Measurements from ENCODE around the gene FTCD.

DNA sequence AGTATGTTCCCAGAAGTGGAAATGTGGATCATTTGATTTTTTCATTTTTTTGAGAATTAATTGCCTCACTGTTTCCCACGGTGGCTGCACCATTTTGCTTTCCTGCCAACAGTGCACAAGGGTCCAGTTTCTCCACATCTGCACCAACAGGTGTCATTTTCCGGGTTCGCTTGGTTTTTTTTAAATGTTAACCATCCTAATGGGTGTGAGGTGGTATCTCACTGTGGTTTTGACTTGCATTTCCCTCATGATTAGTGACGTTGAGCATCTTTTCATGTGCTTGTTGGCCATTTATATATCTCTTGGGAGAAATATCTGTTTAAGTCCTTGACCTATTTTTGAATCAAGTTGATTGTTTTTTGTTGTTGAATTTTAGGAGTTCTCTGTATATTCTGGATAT lies 54.5 kb downstream of the FTCD start:
- TF ChIP-seq TEAD1 (CRISPR knock-in tag; IDR thresholded peaks at IDR 0.05): no peak
- no peak for TF ChIP-seq E2F5 (CRISPR knock-in tag; IDR thresholded peaks at IDR 0.05)
- no peak for TF ChIP-seq FOXA3 (CRISPR knock-in tag; conservative IDR thresholded peaks at IDR 0.05 in 1 of 2, IDR thresholded peaks at IDR 0.05 in 1 of 2)
- TF ChIP-seq ZNF239 (CRISPR knock-in tag; IDR thresholded peaks at IDR 0.05): no peak
- TF ChIP-seq CHD2 (IDR thresholded peaks at IDR 0.05; ENCODE audit: low read depth, low read length): no peak
- TF ChIP-seq, protein P1, sequence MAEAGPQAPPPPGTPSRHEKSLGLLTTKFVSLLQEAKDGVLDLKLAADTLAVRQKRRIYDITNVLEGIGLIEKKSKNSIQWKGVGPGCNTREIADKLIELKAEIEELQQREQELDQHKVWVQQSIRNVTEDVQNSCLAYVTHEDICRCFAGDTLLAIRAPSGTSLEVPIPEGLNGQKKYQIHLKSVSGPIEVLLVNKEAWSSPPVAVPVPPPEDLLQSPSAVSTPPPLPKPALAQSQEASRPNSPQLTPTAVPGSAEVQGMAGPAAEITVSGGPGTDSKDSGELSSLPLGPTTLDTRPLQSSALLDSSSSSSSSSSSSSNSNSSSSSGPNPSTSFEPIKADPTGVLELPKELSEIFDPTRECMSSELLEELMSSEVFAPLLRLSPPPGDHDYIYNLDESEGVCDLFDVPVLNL (CRISPR knock-in tag; IDR thresholded peaks at IDR 0.05; ENCODE audit: low read depth): no peak
- TF ChIP-seq LARP7 (IDR thresholded peaks at IDR 0.05): no peak
- TF ChIP-seq CTCF (IDR thresholded peaks at IDR 0.05 in 2 of 3, conservative IDR thresholded peaks at IDR 0.05 in 1 of 3; ENCODE audit: insufficient read depth in 2 of 3, low read depth in 1 of 3, low read length in 3 of 3): no peak
- no peak for TF ChIP-seq PHF8 (IDR thresholded peaks at IDR 0.05; ENCODE audit: borderline replicate concordance, low read length)
